ENCODE results near the gene FBXL2. TPM values are rescaled to one million over a fixed set of nuclear protein-coding genes. Genes with fewer than 3 reads are reported as not detected.

The FBXL2 gene
- total RNA-seq, 4 donors from 2014 or later = 0.76 to 6.0 (median 3.0) TPM

DNA sequence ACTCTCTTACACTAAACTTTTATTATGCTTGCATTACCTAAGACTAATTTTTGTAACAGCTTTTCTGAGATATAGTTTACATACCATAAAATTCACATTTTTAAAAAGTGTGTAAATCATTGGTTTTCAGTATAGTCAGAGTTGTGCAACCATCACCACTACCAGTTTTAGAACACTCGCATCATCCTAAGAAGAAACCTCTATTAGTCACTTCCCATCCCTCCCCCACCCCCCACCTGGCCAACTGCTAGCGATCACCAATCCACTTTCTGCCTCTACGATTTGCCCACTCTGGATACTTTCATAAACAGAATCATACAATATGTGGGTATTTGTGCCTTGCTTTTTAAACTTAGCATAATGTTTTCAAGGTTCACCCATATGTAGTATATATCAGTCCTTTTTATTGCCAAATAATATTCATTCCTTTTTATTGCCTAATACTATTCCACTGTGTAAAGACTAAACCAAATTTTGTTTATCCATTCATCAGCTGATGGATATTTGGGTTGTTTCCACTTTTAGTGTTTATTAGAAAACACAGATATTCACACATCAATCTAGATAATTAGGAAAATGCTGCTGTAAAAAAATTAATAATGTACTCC is 139.9 kb downstream of the FBXL2 start:
- 87% methylated on average over 3 of the region's 3 CpGs for WGBS, 2 donors
- no peak for DNase-seq (ENCODE audit: low spot score in 2 of 2)
- intact Hi-C loops (cut with DNase I; ENCODE audit: low total_unique reads) = no loop called here

GRCh38 chr3:33419948-33420347 is 142.7 kb downstream of the FBXL2 start:
- H3K4me3 ChIP-seq (ENCODE audit: low read depth, poor library complexity, severe bottlenecking) = no peak overlapping the region
- intact Hi-C loops (cut with DNase I; ENCODE audit: low total_unique reads) = no loop called here
- 77 to 90% methylated on average over 1 of the region's 1 CpG for WGBS, 2 donors
- no peak for DNase-seq (ENCODE audit: low spot score in 2 of 2)
- TF ChIP-seq POLR2A (IDR thresholded peaks at IDR 0.05) (no peak), CTCF (IDR thresholded peaks at IDR 0.05) (no peak)

More for the DNA sequence above, 139.9 kb downstream of the FBXL2 start:
- H3K4me3 ChIP-seq (ENCODE audit: low read depth, poor library complexity, severe bottlenecking) = no peak overlapping the region
- TF ChIP-seq CTCF (IDR thresholded peaks at IDR 0.05) = no peak
- no peak for TF ChIP-seq POLR2A (IDR thresholded peaks at IDR 0.05)

GRCh38 chr3:33420966-33421365 is 143.7 kb downstream of the FBXL2 start:
- DNase-seq (ENCODE audit: low spot score in 2 of 2) = no peak
- 100% methylated on average over 2 of the region's 2 CpGs for WGBS, 2 donors
- H3K4me3 ChIP-seq (ENCODE audit: low read depth, poor library complexity, severe bottlenecking) = no peak overlapping the region
- intact Hi-C loops (cut with DNase I; ENCODE audit: low total_unique reads) = no loop called here
- TF ChIP-seq CTCF (IDR thresholded peaks at IDR 0.05) (no peak), POLR2A (IDR thresholded peaks at IDR 0.05) (no peak)

- no peak for TF ChIP-seq POLR2A (IDR thresholded peaks at IDR 0.05)
- no peak for TF ChIP-seq CTCF (IDR thresholded peaks at IDR 0.05)
- H3K4me3 ChIP-seq (ENCODE audit: low read depth, poor library complexity, severe bottlenecking) = no peak overlapping the region
- intact Hi-C loops (cut with DNase I; ENCODE audit: low total_unique reads) = no loop called here
- no peak for DNase-seq (ENCODE audit: low spot score in 2 of 2)
- 91 to 96% methylated on average over 10 of the region's 10 CpGs for WGBS, 2 donors
Measured at GRCh38 chr3:33424606-33425452, 147.6 kb downstream of the FBXL2 start.

DNA sequence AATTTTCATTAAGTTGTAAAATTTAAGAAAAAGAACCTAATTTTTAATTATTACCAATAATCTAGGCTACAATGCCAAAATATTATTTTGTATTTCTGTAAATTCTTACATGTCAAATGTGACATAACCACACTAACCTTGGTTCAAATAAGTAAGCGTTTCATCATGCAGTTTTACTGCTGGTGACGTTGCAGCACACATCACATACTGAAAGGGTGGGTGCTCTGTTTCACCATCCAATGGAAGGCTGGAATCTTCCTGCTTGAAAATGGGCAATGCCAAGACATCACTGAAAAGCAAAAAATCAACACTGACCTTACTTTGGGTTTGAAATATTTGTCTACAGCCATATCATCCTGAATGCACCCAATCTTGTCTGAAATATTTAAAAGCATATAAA is 148.2 kb downstream of the FBXL2 start:
- no peak for DNase-seq (ENCODE audit: low spot score in 2 of 2)
- 72 to 82% methylated on average over 2 of the region's 2 CpGs for WGBS, 2 donors
- no peak overlapping the region for H3K4me3 ChIP-seq (ENCODE audit: low read depth, poor library complexity, severe bottlenecking)
- intact Hi-C loops (cut with DNase I; ENCODE audit: low total_unique reads) = no loop called here
- no peak for TF ChIP-seq POLR2A (IDR thresholded peaks at IDR 0.05)
- no peak for TF ChIP-seq CTCF (IDR thresholded peaks at IDR 0.05)
